T-helper 2 cell (primary cell): Measurements from ENCODE around the gene GABRB3.

ENCODE experiments used
- DNase-seq, 5 experiments: peaks; one replicate each; pipeline versions ENCODE4 v3.0.0 to v3.0.0-alpha.2; 2012 to 2022

The GABRB3 gene

DNA sequence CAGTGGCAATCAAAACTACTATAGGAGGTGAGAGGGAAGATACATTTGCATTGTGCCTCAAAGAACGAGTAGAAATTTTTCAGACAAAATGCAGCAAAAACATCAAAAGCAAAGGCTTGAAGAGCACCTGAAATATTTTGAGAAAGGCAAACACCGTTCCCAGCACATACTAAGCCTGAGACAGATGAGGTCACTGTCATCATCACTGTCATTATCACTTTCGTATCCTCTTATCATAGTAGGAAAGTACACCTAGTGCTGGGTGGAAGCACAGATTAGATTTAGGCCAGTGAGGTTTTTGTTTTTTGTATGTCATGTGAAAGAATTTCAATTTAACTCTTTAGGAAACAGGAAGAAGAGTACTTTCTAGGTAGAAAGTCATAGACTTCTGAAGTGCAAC is 222.0 kb downstream of the GABRB3 start:
- no peak for DNase-seq

DNA sequence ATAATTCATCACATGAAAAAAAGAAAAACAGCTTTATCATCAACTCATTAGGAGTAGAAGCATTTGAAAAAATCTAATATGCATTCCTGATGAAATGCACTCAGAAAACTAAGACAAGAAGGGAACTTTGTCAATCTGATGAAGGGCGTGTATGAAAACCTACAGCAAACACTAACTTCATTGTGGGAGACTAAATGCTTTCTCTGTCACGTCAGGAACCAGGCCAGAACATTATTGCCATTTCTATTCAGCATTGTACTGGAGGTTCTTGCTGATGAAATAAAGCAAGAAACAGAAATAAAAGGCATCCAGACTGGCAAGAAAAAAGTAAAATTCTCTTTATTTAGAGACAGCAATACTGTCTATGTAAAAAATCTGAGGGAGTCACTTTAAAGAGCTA is 235.2 kb downstream of the GABRB3 start:
- no peak for DNase-seq

DNA sequence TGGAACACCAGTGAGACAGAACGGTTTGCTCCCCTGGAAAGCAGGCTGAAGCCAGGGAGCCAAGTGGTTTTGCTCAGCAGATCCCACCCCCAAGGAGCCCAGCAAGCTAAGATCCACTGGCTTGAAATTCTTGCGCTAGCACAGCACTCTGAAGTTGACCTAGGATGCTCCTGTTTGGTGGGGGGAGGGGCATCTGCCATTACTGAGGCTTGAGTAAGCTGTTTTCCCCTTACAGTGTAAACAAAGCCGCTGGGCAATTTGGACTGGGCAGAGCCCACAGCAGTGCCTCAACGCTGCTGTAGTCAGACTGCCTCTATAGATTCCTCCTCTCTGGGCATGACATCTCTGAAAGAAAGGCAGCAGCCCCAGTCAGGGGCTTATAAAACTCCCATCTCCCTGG is 241.4 kb downstream of the GABRB3 start:
- no peak for DNase-seq

DNA sequence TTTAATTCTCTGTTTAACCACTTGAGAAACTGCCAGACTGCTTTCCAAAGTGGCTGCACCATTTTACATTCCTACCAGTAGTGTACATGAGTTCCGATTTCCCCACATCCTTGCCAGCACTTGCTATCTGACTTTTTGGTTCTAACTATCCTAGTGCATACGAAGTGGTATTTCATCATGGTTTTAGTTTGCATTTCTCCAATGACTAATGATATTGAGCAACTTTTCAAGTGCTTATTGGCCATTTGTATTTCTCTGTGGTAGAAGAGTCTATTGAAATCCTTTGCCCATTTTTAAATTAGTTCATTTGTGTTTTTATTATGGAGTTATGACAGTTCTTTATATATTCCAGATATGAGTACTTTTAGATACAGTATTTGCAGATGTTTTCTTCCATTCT is 247.8 kb downstream of the GABRB3 start:
- no peak for DNase-seq

DNA sequence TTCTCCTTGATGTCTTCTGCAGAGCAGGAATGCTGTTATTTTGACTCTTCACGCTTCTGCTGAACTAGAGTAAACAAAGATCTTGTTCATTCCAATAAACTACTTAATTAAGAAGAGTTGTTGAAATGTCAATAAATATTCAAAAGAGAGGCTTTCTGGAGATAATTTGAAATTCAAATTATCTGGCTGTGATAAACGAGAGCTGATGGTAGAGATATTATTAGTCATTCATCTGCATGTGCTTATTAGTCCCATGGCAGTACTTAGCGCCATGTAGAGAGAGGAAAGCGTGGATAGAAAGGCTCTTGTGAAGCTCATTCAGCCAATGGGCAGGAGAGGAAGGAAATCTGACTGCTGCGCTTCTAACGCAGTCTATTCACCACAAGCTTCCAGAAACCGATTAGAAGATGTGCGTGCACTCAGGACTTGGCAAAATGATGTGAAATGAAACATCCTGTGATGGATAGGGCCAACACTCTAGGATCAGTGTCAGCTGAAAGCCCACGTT is 251.1 kb downstream of the GABRB3 start:
- DNase-seq = no peak

DNA sequence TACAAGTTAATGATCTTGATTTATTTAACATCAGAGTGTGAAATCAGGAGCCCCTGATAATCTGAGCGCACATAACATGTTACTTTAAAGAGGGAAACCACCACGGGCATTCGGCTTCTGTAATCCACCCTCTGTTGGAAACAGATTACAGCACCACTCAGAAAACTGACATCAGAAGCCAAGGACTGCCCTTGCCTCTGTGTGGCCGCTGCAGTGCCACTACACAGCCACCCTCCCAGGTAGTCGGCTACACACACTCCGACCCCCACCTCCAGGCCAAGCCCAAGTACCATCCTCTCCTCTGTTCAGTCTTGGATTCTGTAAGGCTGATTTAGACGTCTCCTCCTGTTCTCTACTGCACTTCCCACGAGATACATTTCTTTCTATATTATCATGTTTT is 251.7 kb downstream of the GABRB3 start:
- DNase-seq = no peak

DNA sequence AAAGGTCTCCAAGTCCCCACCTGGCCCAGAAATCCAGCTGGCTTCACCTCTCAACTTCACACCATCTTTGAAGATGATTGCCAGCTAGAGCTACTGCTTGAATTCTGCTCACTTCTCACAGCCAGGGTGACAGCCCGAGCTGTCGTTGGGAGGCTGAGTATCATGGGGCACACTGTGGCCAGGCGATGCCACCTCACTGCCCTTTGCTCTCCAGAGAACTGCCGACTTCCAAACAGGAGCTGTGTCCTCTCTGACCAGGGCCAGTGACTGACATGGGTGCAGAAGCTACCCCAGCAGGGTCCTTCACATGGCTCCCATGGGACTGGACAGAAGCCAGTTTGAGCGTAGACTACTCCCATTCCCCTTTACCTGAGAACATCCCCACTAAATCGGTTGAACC is 254.0 kb downstream of the GABRB3 start:
- no peak for DNase-seq

DNA sequence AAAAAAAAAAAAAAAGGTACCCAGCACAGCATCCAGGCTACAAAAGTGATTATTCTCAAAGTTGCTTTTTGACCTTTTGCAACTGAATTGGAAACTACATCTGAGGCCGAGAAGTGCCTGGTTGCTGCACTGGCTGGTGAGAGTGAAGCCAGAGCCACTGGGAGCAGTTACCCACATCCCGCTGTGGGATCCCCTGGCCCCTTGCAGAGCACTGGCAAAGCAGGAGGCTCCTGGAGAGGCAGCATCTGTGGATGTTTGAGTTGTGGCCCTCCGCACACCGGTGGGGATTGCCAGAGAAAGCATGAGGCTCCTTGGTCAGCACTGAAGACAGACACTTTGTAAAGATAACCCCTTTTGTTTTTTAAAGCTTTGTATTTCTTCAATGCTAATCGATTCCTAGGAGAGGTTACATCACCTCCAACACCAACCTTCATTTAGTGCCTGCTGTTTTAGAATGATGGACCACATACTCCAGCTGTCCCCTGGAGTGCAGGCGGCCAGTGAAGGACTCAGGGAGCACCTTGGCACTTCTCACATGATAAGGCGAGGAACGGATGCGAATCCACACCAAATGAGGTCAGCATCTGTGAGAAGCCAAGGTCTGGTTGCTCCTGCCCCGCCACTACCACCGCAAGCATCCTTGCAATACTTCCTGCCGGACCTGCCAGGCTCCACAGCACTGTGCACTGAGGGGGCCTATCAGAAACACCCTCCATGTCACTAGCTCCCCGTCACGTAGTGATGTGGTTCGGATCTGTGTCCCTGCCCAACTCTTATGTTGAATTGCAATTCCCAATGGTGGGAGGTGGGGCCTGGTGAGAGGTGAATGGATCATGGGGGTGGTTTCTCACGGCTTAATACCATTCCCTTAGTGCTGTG is 256.5 kb downstream of the GABRB3 start:
- no peak for DNase-seq

DNA sequence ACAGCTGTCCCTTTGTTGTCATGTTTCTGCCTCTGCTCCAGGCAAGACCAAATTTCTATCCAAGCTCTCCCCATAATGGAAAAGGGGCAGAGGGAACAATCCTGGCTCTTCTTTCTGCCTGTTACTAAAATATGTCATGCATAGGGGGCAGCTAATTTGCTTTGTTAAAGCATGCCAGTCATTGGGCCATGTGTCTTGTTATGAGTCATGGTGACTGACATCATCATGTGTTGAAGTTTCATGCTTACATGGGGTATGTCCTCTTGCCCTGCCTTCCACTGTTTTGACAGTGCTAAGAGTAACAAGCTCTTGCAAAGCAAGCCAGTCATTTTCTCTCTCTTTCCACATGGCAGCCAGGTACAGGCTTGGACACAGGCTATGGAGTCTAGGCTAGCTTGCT is 268.9 kb downstream of the GABRB3 start:
- DNase-seq = no peak
